HepG2 (cell line): Measurements from ENCODE around the gene L1CAM. TPM values are rescaled to one million over a fixed set of nuclear protein-coding genes. Genes with fewer than 3 reads are reported as not detected.

Source experiments
- ATF7-NPFF ChIP-seq: sonication (generic); formaldehyde crosslinking; IDR thresholded peaks from 2 replicates; pipeline ENCODE4 v1.8.1; 2023; ENCODE audit warnings: mild to moderate bottlenecking, low read depth, missing genetic modification reagents, moderate library complexity
- CREB1 ChIP-seq, 2 experiments: fragments of 450-650 bp in 1 of 2; IDR thresholded peaks; 2 replicates each; pipeline ENCODE4 v1.6.1; 2016 to 2017; ENCODE audit warnings: control low read depth in 1 of 2, mild to moderate bottlenecking in 1 of 2, missing compliant biosample characterization in 1 of 2, missing genetic modification characterization in 1 of 2
- CREB3 ChIP-seq: sonication (generic); formaldehyde crosslinking; IDR thresholded peaks from 2 replicates; pipeline ENCODE4 v1.5.0; 2020; ENCODE audit warnings: missing genetic modification reagents
- GPN1 ChIP-seq: sonication (generic); formaldehyde crosslinking; IDR thresholded peaks from 2 replicates; pipeline ENCODE4 v1.5.1; 2020; ENCODE audit warnings: missing genetic modification reagents, borderline replicate concordance
- HNRNPK ChIP-seq: fragments of 200-400 bp; formaldehyde crosslinking; IDR thresholded peaks from 2 replicates; pipeline ENCODE4 v1.6.1; 2018; ENCODE audit warnings: low read length, low read depth, moderate library complexity, mild to moderate bottlenecking; ENCODE audit not compliant: poor library complexity, severe bottlenecking
- JARID2 ChIP-seq: sonication (generic); formaldehyde crosslinking; IDR thresholded peaks from 2 replicates; pipeline ENCODE4 v1.8.1; 2023; ENCODE audit warnings: missing genetic modification reagents, inconsistent platforms; ENCODE audit not compliant: insufficient replicate concordance
- KDM3A ChIP-seq: IDR thresholded peaks from 2 replicates; pipeline ENCODE4 v1.6.1; 2018; ENCODE audit warnings: low read depth, missing compliant biosample characterization
- KDM5B ChIP-seq: sonication (generic); formaldehyde crosslinking; IDR thresholded peaks from 2 replicates; pipeline ENCODE4 v1.4.0; 2020; ENCODE audit warnings: missing genetic modification reagents, mild to moderate bottlenecking, borderline replicate concordance
- MED1 ChIP-seq: sonication (generic); formaldehyde crosslinking; IDR thresholded peaks from 2 replicates; pipeline ENCODE4 v1.4.0; 2020; ENCODE audit warnings: missing genetic modification reagents
- MNT ChIP-seq: fragments of 450-650 bp; IDR thresholded peaks from 2 replicates; pipeline ENCODE4 v1.6.1; 2016
- MYC ChIP-seq: sonication (generic); formaldehyde crosslinking; IDR thresholded peaks from 2 replicates; pipeline ENCODE4 v1.9.0; 2021; ENCODE audit warnings: missing genetic modification reagents, borderline replicate concordance
- PHF21A ChIP-seq: sonication (generic); formaldehyde crosslinking; IDR thresholded peaks from 2 replicates; pipeline ENCODE4 v1.5.0; 2020; ENCODE audit warnings: mild to moderate bottlenecking, missing genetic modification reagents
- SAFB2 ChIP-seq: sonication (generic); formaldehyde crosslinking; IDR thresholded peaks from 2 replicates; pipeline ENCODE4 v1.5.1; 2020; ENCODE audit warnings: missing genetic modification reagents, low read depth, mild to moderate bottlenecking, borderline replicate concordance
- ZBTB33 ChIP-seq: sonication (generic); formaldehyde crosslinking; IDR thresholded peaks from 2 replicates; pipeline ENCODE4 v1.4.0; 2020; ENCODE audit warnings: missing genetic modification reagents
- ZBTB34 ChIP-seq: sonication (generic); formaldehyde crosslinking; IDR thresholded peaks from 2 replicates; pipeline ENCODE4 v1.8.0; 2022; ENCODE audit warnings: mild to moderate bottlenecking, missing genetic modification reagents
- ZNF230 ChIP-seq: sonication (generic); formaldehyde crosslinking; IDR thresholded peaks from 2 replicates; pipeline ENCODE4 v1.4.0; 2020; ENCODE audit warnings: mild to moderate bottlenecking, missing genetic modification reagents
- ZNF30 ChIP-seq: sonication (generic); formaldehyde crosslinking; IDR thresholded peaks from 2 replicates; pipeline ENCODE4 v1.5.0; 2020; ENCODE audit warnings: mild to moderate bottlenecking, missing genetic modification reagents
- ZNF687 ChIP-seq: sonication (generic); formaldehyde crosslinking; IDR thresholded peaks from 2 replicates; pipeline ENCODE4 v1.5.1; 2020; ENCODE audit warnings: mild to moderate bottlenecking, missing genetic modification reagents, moderate library complexity
- ZNF768 ChIP-seq: sonication (generic); formaldehyde crosslinking; IDR thresholded peaks from 2 replicates; pipeline ENCODE4 v1.4.0; 2020; ENCODE audit warnings: missing genetic modification reagents
- polyA plus RNA-seq, 8 experiments: library from polyadenylated mRNA; depleted of rRNA in 3 of 8; stranded (reverse) in 7 of 8; unstranded in 1 of 8; fragments of >200 nt; fragmentation: Illumina TruSeq in 4 of 8; extraction: Trizol in 4 of 8; gene quantifications; 2 replicates each; pipeline versions ENCODE4 v1.2.1 to v1.2.3, GENCODE V29; 2011 to 2016; ENCODE audit warnings: low read depth in 4 of 8, missing spikeins in 1 of 8, mixed read lengths in 1 of 8; ENCODE audit not compliant: insufficient read depth in 1 of 8
- total RNA-seq, 5 experiments: library from RNA; depleted of rRNA; stranded (reverse); fragments of >200 nt; fragmentation: Illumina TruSeq; extraction: Trizol; gene quantifications; 2 replicates each; pipeline ENCODE4 v1.2.3, GENCODE V29; 2016; ENCODE audit warnings: low read depth in 1 of 5

The L1CAM gene
- total and polyA plus RNA-seq, 2 of the 13 experiments (the other 11 are each of a cell fraction or from before 2014, with no cell fraction given) = 1.4 to 2.0 TPM

GRCh38 chrX:153935326-153935851 lies 49.4 kb upstream of the L1CAM start (continued):
- TF ChIP-seq ZNF30 (CRISPR knock-in tag) = no peak
- TF ChIP-seq ZBTB33 (CRISPR knock-in tag) = peak; percentile 42; the same call in 1 of the 2 replicates
- TF ChIP-seq MNT = peak; percentile 61
- no peak for TF ChIP-seq KDM3A
- TF ChIP-seq HNRNPK = peak; percentile 24
- no peak for TF ChIP-seq ATF7-NPFF (CRISPR knock-in tag)
- TF ChIP-seq SAFB2 = no peak
- no peak for TF ChIP-seq ZNF230 (CRISPR knock-in tag)
- TF ChIP-seq ZNF687 (CRISPR knock-in tag) = peak; percentile 68
- 0 out of 2 replicates have a peak, but pooled peaks have one; percentile 20 for TF ChIP-seq MED1
- no peak for TF ChIP-seq PHF21A
- TF ChIP-seq ZBTB34 (CRISPR knock-in tag) = no peak
- TF ChIP-seq JARID2 (CRISPR knock-in tag) = no peak
- TF ChIP-seq CREB3 (CRISPR knock-in tag) = no peak
- TF ChIP-seq ZNF768 (CRISPR knock-in tag) = no peak
- peak; percentile 68; the same call in 1 of the 2 replicates for TF ChIP-seq MYC (CRISPR knock-in tag)
- TF ChIP-seq GPN1 (CRISPR knock-in tag) = no peak
- no peak for TF ChIP-seq CREB1 (IDR thresholded peaks at IDR 0.05)
- TF ChIP-seq CREB1 (CRISPR knock-in tag; IDR thresholded peaks at IDR 0.05) = no peak
- no peak for TF ChIP-seq KDM5B (CRISPR knock-in tag)
